GM12878 (cell line): ENCODE results near the gene KRT75. TPM values are rescaled to one million over a fixed set of nuclear protein-coding genes. Genes with fewer than 3 reads are reported as not detected.

ENCODE experiments used
- ATAC-seq: fragments of 200-7000 bp; cut with Tn5 transposase; 3 replicates; pipeline ENCODE4 v1.9.1; 2020; ENCODE audit warnings: mild to moderate bottlenecking, moderate library complexity
- BruUV-seq: library from RNA; stranded (reverse); fragments of 400-500 nt; replicated peaks from 2 replicates; lab custom pipeline; 2021; lab: Mats Ljungman, UMichigan
- CTCF ChIA-PET: fragments of 300-600 bp; sonication (Branson Sonifier 250); formaldehyde crosslinking; extraction: SDS; loops from one replicate; lab custom pipeline; 2021; ENCODE audit warnings: inconsistent platforms; lab: Yijun Ruan, JAX
- POLR2A ChIA-PET: fragments of 350-600 bp; formaldehyde crosslinking; extraction: SDS; loops from one replicate; lab custom pipeline; 2021; ENCODE audit warnings: inconsistent platforms; lab: Charles Lee
- RAD21 ChIA-PET: fragments of 300-600 bp; sonication (Branson Sonifier 250); formaldehyde crosslinking; loops from one replicate; lab custom pipeline; 2023; ENCODE audit warnings: antibody characterized with exemption; ENCODE audit not compliant: unreplicated experiment; lab: Charles Lee
- SMC1A ChIA-PET: fragments of 300-600 bp; sonication (Branson Sonifier 250); formaldehyde crosslinking; loops from one replicate; lab custom pipeline; 2023; ENCODE audit not compliant: unreplicated experiment, uncharacterized antibody; lab: Charles Lee
- DNase-seq: peaks from one replicate; pipeline ENCODE4 v3.0.0-alpha.2; 2011; ENCODE audit warnings: low read depth, low spot score
- FAIRE-seq: peaks from 3 replicates; lab custom pipeline; 2011; peaks lifted over from hg19 to GRCh38; lab: Jason Lieb, UNC
- H2AFZ ChIP-seq: 2 replicates; pipeline ENCODE4 v1.6.0; 2011; ENCODE audit warnings: low read depth, low read length, control low read depth; ENCODE audit not compliant: control insufficient read depth
- H3K27ac ChIP-seq: 2 replicates; pipeline ENCODE4 v1.5.1; 2011; ENCODE audit warnings: control low read depth; ENCODE audit not compliant: control insufficient read depth, insufficient read depth
- H3K27me3 ChIP-seq, 2 experiments: replicated peaks in 1 of 2; 2 replicates each; pipeline versions ENCODE4 v1.6.0 to v1.6.1; 2011; ENCODE audit warnings: low read length in 1 of 2; ENCODE audit not compliant: control insufficient read depth in 2 of 2, insufficient read depth in 2 of 2
- H3K36me3 ChIP-seq, 2 experiments: 2 replicates each; pipeline ENCODE4 v1.5.1; 2011; ENCODE audit warnings: low read length in 1 of 2; ENCODE audit not compliant: control insufficient read depth in 2 of 2, insufficient read depth in 2 of 2
- H3K4me1 ChIP-seq: 2 replicates; pipeline ENCODE4 v1.6.1; 2011; ENCODE audit warnings: mild to moderate bottlenecking, low read length, moderate library complexity, mixed read lengths; ENCODE audit not compliant: control insufficient read depth, insufficient read depth
- H3K4me2 ChIP-seq: 2 replicates; pipeline ENCODE4 v1.6.0; 2011; ENCODE audit warnings: control low read depth; ENCODE audit not compliant: control insufficient read depth, insufficient read depth
- H3K4me3 ChIP-seq: fragments of 200-600 bp; sonication (generic); 2 replicates; pipeline ENCODE4 v1.5.1; 2016
- H3K79me2 ChIP-seq: 2 replicates; pipeline ENCODE4 v1.6.0; 2011; ENCODE audit warnings: low read length; ENCODE audit not compliant: control insufficient read depth, insufficient read depth
- H3K9ac ChIP-seq: 2 replicates; pipeline ENCODE4 v1.8.0; 2011; ENCODE audit warnings: low read length, control low read depth, mixed read lengths; ENCODE audit not compliant: control insufficient read depth, insufficient read depth
- H3K9me3 ChIP-seq: replicated peaks from 3 replicates; pipeline ENCODE4 v1.5.1; 2011; ENCODE audit warnings: mild to moderate bottlenecking, low read length; ENCODE audit not compliant: control insufficient read depth, insufficient read depth
- H4K20me1 ChIP-seq: 2 replicates; pipeline ENCODE4 v1.6.0; 2011; ENCODE audit not compliant: control insufficient read depth, insufficient read depth
- ASH2L ChIP-seq: fragments of 300-600, 200-600 bp; sonication (generic); IDR thresholded peaks from 2 replicates; pipeline ENCODE4 v1.6.1; 2017; ENCODE audit warnings: low read depth, mild to moderate bottlenecking, borderline replicate concordance
- EZH2 ChIP-seq: IDR thresholded peaks from 2 replicates; pipeline ENCODE4 v1.6.1; 2012; ENCODE audit warnings: low read depth, mild to moderate bottlenecking, control low read depth, inconsistent platforms, low read length, borderline replicate concordance; ENCODE audit not compliant: control insufficient read depth
- KDM1A ChIP-seq: fragments of 200-600 bp; sonication (generic); IDR thresholded peaks from 2 replicates; pipeline ENCODE4 v1.6.1; 2016; ENCODE audit warnings: borderline replicate concordance
- LARP7 ChIP-seq: fragments of 450-650 bp; IDR thresholded peaks from 2 replicates; pipeline ENCODE4 v1.6.1; 2017; ENCODE audit warnings: mild to moderate bottlenecking
- MXI1 ChIP-seq: fragments of 150-350 bp; IDR thresholded peaks from 2 replicates; pipeline ENCODE4 v1.6.1; 2011; ENCODE audit warnings: low read depth, mild to moderate bottlenecking, inconsistent platforms, low read length, improper control_type of control experiment
- NFYA ChIP-seq: IDR thresholded peaks from 2 replicates; pipeline ENCODE4 v1.6.1; 2011; ENCODE audit warnings: low read depth, mild to moderate bottlenecking, low read length, improper control_type of control experiment, borderline replicate concordance
- SMARCA5 ChIP-seq: fragments of 450-650 bp; IDR thresholded peaks from 2 replicates; pipeline ENCODE4 v1.6.1; 2017; ENCODE audit warnings: mild to moderate bottlenecking
- STAT1 ChIP-seq: fragments of 450-650 bp; conservative IDR thresholded peaks from 2 replicates; pipeline ENCODE4 v1.6.1; 2014; ENCODE audit warnings: antibody characterized with exemption, mild to moderate bottlenecking
- TCF3 ChIP-seq: IDR thresholded peaks from 2 replicates; pipeline ENCODE4 v1.6.1; 2012; ENCODE audit warnings: low read depth, mild to moderate bottlenecking, low read length, borderline replicate concordance; ENCODE audit not compliant: insufficient read depth
- ZNF207 ChIP-seq: fragments of 450-650 bp; IDR thresholded peaks from 2 replicates; pipeline ENCODE4 v1.6.1; 2014; ENCODE audit warnings: antibody characterized with exemption, mild to moderate bottlenecking, borderline replicate concordance
- WGBS: methylation state at CpG from one replicate; pipeline ENCODE4 v1.1.6; 2016; ENCODE audit warnings: low lambda C conversion rate; ENCODE audit not compliant: insufficient replicate concordance, insufficient coverage; ENCODE audit errors: missing lambda C conversion rate; 5-methylcytosine and 5-hydroxymethylcytosine counted together
- in situ Hi-C: fragments of 300-500 bp; cut with MboI; formaldehyde crosslinking; loops from 9 replicates; pipeline ENCODE4 v1.14.3; 2018; ENCODE audit warnings: mixed read lengths
- intact Hi-C: fragments of 100-400 bp; cut with micrococcal nuclease; formaldehyde crosslinking; loops from one replicate; pipeline ENCODE4 v1.14.2; 2022; ENCODE audit not compliant: unreplicated experiment
- polyA plus RNA-seq, 11 experiments: library from polyadenylated mRNA; depleted of rRNA in 4 of 11; unstranded in 6 of 11; stranded (reverse) in 5 of 11; fragments of >200 nt; fragmentation: Nextera tagmentation in 4 of 11; fragmentation: Illumina TruSeq in 1 of 11; extraction: Ambion mirVana in 4 of 11; extraction: Trizol in 1 of 11; gene quantifications; 1 replicate in 1 of 11; 2 replicates in 10 of 11; pipeline versions ENCODE4 v1.2.1 to v1.2.3, GENCODE V29; 2011 to 2016; ENCODE audit warnings: inconsistent platforms in 2 of 11, missing spikeins in 2 of 11, low read depth in 1 of 11
- total RNA-seq, 4 experiments: library from RNA; depleted of rRNA in 3 of 4; stranded (reverse); fragments of >200 nt in 3 of 4; fragmentation: Illumina TruSeq in 1 of 4; extraction: Trizol in 1 of 4; gene quantifications; 2 replicates each; pipeline versions ENCODE4 v1.2.1 to v1.2.3, GENCODE V29; 2013 to 2021
- TF ChIP-seq, protein P1 (sequence below), 3 experiments: IDR thresholded peaks in 2 of 3; conservative IDR thresholded peaks in 1 of 3; 2 replicates each; pipeline ENCODE4 v1.5.1; 2011; ENCODE audit warnings: low read depth in 3 of 3, low read length in 3 of 3, mild to moderate bottlenecking in 3 of 3, control low read depth in 2 of 3, moderate library complexity in 2 of 3, inconsistent platforms in 1 of 3, mixed read lengths in 1 of 3; ENCODE audit not compliant: control insufficient read depth in 2 of 3, insufficient read depth in 1 of 3; ENCODE audit errors: extremely low read depth in 1 of 3
- TF ChIP-seq, protein P2 (sequence below): IDR thresholded peaks from 2 replicates; pipeline ENCODE4 v1.6.1; 2011; ENCODE audit warnings: low read depth, mild to moderate bottlenecking, low read length, moderate library complexity, borderline replicate concordance; ENCODE audit errors: extremely low read depth
- TF ChIP-seq, protein P3 (sequence below): fragments of 450-650 bp; IDR thresholded peaks from 2 replicates; pipeline ENCODE4 v1.6.1; 2016; ENCODE audit warnings: mild to moderate bottlenecking, moderate library complexity, borderline replicate concordance

KRT75 gene
- total and polyA plus RNA-seq, 10 of the 15 experiments (the other 5 are each of a cell fraction or from before 2014, with no cell fraction given): not detected

DNA sequence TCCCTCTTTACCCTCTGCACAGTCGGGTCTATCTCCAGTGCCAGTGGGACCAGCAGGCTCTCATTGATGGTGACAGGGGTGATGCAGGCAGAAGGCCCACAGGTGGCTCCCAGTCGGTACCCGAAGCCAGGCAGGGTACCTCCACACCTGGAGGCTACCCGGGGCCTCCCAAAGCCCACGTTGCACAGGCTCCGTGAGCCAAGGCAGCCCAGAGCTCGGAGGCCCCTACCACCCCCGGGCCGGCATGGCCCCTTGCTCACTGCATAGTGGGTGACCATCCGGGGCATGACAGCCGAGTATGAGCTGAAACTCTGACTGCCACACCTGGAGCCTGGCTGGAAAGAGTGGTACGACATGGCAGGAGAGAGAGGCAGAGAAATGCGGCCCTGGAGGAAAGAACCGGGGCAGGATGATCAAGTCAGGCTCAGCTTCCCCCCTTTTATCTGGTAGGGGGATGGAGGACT is 28.2 kb downstream of the KRT75 start, which contains the start of gene KRT82:
Gene KRT82 (minus strand): TSS at position 414 of the 464 bp plus-strand sequence. CDS start 58 bp downstream, at position 356.
- CTCF ChIA-PET: interaction anchor here (1.9 kb wide), 1 partner anchor 10 kb away, joined by 4 read pairs; no protein-coding TSS in a partner anchor
- H3K79me2 ChIP-seq: no peaks in the 10 kb centered on the region
- 32% methylated on average over 14 of the region's 14 CpGs for WGBS
- no peaks in the 10 kb centered on the region for H3K36me3 ChIP-seq
- H3K4me3 ChIP-seq: no peak within 1 kb of the TSS
- no peak within 1 kb of the TSS for H3K27ac ChIP-seq
- no TSS peak for BruUV-seq
- in situ Hi-C loops (no loop called here), intact Hi-C loops (no loop called here)
- H3K4me2 ChIP-seq: no peak within 1 kb of the TSS
- H3K4me1 ChIP-seq: no peaks in the 10 kb centered on the region
- FAIRE-seq (no peak), DNase-seq (no peak), ATAC-seq (no peak)
- no peaks in the 10 kb centered on the region; a peak in 2 of 4 replicates for H3K27me3 ChIP-seq
- SMC1A ChIA-PET: no interaction called here
- RAD21 ChIA-PET: no interaction called here
- no peak for TF ChIP-seq SMARCA5
- no peak for TF ChIP-seq NFYA
- TF ChIP-seq, protein P1, sequence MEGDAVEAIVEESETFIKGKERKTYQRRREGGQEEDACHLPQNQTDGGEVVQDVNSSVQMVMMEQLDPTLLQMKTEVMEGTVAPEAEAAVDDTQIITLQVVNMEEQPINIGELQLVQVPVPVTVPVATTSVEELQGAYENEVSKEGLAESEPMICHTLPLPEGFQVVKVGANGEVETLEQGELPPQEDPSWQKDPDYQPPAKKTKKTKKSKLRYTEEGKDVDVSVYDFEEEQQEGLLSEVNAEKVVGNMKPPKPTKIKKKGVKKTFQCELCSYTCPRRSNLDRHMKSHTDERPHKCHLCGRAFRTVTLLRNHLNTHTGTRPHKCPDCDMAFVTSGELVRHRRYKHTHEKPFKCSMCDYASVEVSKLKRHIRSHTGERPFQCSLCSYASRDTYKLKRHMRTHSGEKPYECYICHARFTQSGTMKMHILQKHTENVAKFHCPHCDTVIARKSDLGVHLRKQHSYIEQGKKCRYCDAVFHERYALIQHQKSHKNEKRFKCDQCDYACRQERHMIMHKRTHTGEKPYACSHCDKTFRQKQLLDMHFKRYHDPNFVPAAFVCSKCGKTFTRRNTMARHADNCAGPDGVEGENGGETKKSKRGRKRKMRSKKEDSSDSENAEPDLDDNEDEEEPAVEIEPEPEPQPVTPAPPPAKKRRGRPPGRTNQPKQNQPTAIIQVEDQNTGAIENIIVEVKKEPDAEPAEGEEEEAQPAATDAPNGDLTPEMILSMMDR (IDR thresholded peaks at IDR 0.05 in 2 of 3, conservative IDR thresholded peaks at IDR 0.05 in 1 of 3; ENCODE audit: control insufficient read depth in 2 of 3, extremely low read depth in 1 of 3, insufficient read depth in 1 of 3, low read depth in 3 of 3, low read length in 3 of 3): no peak
- no peak for TF ChIP-seq STAT1
- TF ChIP-seq MXI1: no peak
- no peak for TF ChIP-seq TCF3
- TF ChIP-seq ZNF207: no peak
- TF ChIP-seq, protein P2, sequence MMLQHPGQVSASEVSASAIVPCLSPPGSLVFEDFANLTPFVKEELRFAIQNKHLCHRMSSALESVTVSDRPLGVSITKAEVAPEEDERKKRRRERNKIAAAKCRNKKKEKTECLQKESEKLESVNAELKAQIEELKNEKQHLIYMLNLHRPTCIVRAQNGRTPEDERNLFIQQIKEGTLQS: no peak
- no peak for TF ChIP-seq LARP7
- TF ChIP-seq KDM1A: no peak
- TF ChIP-seq ASH2L: no peak
- TF ChIP-seq EZH2: no peak
- TF ChIP-seq, protein P3, sequence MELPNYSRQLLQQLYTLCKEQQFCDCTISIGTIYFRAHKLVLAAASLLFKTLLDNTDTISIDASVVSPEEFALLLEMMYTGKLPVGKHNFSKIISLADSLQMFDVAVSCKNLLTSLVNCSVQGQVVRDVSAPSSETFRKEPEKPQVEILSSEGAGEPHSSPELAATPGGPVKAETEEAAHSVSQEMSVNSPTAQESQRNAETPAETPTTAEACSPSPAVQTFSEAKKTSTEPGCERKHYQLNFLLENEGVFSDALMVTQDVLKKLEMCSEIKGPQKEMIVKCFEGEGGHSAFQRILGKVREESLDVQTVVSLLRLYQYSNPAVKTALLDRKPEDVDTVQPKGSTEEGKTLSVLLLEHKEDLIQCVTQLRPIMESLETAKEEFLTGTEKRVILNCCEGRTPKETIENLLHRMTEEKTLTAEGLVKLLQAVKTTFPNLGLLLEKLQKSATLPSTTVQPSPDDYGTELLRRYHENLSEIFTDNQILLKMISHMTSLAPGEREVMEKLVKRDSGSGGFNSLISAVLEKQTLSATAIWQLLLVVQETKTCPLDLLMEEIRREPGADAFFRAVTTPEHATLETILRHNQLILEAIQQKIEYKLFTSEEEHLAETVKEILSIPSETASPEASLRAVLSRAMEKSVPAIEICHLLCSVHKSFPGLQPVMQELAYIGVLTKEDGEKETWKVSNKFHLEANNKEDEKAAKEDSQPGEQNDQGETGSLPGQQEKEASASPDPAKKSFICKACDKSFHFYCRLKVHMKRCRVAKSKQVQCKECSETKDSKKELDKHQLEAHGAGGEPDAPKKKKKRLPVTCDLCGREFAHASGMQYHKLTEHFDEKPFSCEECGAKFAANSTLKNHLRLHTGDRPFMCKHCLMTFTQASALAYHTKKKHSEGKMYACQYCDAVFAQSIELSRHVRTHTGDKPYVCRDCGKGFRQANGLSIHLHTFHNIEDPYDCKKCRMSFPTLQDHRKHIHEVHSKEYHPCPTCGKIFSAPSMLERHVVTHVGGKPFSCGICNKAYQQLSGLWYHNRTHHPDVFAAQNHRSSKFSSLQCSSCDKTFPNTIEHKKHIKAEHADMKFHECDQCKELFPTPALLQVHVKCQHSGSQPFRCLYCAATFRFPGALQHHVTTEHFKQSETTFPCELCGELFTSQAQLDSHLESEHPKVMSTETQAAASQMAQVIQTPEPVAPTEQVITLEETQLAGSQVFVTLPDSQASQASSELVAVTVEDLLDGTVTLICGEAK: no peak
- no peak within 1 kb of the TSS for H2AFZ ChIP-seq
- no peak within 1 kb of the TSS for H3K9ac ChIP-seq
- H3K9me3 ChIP-seq: no peaks in the 10 kb centered on the region
- POLR2A ChIA-PET: no interaction called here
- no peaks in the 10 kb centered on the region for H4K20me1 ChIP-seq
